HG03469 (cell line): Measurements from ENCODE around the gene DTWD2.

Experiments
- ATAC-seq: cut with Tn5 transposase; IDR thresholded peaks from one replicate; pipeline ENCODE4 v1.9.1; 2021; ENCODE audit warnings: mild to moderate bottlenecking, moderate library complexity, moderate number of reproducible peaks; ENCODE audit not compliant: unreplicated experiment

The DTWD2 gene

GRCh38 chr5:118987988-118988865 lies at the start of gene DTWD2:
DTWD2 (minus strand) TSS chr5:118988547; CDS start chr5:118988511, 36 bp downstream.
- peak; percentile 87 for ATAC-seq

- no peak for ATAC-seq
Measured at GRCh38 chr5:119037496-119038215, 49.3 kb upstream of the DTWD2 start.

GRCh38 chr5:119036101-119036762 lies 47.9 kb upstream of the DTWD2 start:
- no peak for ATAC-seq

DNA sequence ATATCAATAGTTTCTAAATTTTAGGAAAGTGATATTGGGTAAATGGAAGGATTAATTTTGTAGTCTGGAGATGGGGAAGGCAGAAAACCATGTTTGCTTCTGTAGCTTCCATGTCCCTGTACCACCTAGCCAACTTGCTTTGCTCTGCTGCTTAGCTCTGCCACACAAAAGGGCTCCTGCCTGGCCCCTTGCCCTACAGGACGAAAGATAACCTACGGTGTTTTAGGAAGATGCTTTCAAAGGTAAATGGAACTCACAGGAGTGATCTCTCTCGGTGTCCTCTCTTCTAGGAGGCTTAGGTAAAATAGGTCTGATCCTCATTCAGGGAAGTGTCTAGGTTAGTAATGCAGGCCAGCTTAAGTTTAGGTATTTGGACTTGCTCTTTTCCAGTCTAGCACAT lies 44.8 kb upstream of the DTWD2 start:
- ATAC-seq = no peak

DNA sequence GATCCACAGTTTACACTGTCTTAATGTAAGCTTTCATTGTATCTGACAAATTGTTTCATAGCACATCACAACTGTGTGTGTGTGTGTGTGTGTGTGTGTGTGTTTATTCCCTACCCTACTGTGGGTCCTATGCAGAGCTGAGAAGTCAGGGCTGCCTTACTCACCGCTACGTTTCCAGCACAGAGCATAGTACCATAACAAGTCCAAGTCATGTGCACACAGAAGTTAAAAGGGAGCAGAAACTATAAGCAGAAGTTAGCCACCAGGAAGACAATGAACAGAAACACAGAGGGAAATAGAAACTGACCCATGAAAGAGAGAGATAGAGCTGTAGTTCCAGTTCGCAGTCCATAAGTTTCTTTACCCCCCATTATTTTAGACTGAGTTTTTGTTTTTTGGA lies 44.3 kb upstream of the DTWD2 start:
- no peak for ATAC-seq

DNA sequence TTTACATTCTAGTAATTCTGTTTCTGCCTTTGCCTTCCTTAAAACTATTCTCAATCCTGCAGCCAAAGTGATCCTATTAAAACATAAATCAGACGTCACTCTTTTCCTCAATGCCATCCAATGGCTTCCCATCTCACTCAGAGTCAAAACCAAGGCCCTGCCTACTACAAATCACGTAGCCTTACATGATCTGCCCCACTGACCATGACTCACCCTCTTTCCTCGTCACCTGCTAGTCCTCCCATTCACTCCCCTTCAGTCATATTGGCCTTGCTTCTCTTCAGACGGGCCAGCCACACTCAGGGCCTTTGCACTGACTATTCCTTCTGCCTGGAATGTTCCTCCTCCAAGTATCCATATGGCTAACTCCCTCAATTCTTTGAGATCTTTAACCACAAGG lies 43.6 kb upstream of the DTWD2 start:
- peak; percentile 32 for ATAC-seq

DNA sequence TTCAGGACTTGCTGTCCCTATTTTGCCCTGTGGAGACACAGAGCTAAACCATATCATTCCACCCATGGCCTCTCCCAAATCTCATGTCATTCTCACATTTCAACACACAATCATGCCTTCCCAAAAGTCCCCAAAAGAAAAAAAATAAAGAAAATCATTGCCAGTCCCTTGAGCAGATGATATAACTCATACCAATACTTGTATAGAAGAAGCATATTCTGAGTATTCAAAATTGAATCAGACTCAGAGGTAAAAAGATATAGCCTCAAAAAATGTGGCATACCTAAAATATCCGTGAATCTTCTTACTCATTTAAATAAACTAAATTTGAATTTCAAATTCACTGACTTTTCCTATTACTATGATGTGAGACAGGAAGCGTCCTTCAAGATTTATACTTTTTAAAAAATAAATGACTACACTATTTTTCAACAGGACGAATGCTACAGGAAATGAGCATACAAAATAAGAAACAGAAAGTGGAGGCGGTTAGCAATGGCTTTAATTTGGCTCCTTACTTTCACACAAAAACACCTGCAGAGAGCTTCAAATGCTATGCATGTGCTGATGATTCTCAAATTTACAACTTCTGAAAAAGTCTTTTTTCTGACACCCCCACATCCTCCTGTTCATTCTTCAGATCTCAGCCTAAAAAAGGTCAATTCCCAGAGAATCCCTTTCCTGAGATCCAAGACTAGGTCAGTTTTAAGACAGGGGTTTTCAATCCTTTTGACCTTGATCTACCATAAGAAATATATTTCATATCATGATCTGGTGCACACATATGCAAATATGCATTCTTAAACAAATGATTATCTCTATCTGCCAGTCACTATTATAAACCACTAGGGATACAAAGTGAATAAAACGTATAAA lies 42.9 kb upstream of the DTWD2 start:
- peak; percentile 50 for ATAC-seq

- ATAC-seq = no peak
Measured at GRCh38 chr5:119028575-119028974, 40.2 kb upstream of the DTWD2 start.

DNA sequence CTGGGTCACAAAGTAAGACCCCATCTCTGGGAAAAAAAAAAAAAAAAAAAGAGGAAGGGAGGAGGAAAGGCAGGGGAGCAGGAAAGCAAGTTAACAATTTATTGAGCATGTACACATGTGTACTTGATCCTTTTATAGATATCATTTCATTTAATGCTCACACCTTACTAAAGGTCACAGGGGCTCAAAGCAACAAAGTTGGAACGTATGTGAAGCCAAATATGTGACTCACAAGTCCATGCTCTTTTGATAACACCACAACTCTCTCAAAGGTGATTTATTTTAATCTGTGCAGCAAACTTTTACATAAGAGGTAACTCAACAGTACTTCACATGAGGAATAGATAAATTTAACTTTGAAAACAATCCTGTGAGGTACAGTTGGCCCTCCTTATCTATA lies 34.4 kb upstream of the DTWD2 start:
- ATAC-seq = no peak

GRCh38 chr5:119022017-119022745 lies 33.8 kb upstream of the DTWD2 start:
- ATAC-seq = peak; percentile 61

- ATAC-seq = no peak
Measured at GRCh38 chr5:119021149-119021732, 32.9 kb upstream of the DTWD2 start.

- ATAC-seq = no peak
Measured at GRCh38 chr5:119019949-119020348, 31.6 kb upstream of the DTWD2 start.

GRCh38 chr5:119019501-119019900 lies 31.2 kb upstream of the DTWD2 start:
- no peak for ATAC-seq

DNA sequence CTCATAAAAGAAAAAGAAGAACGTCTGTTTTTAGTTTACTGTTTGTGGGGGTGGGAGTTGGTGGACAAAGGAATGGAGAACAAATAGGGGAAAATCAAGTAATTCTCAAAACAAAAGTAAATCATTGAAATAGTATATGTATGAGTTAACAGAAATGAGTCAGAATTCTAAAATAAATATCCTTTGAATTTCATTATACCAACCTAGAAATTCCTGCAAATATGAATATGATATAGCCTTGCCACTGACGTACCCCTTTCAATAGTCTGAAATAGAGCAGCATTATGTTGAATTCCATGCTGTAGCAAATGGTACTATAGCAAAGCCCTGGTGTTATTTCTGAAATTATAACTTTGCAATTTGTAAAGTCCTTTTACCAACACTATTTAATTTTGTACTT lies 29.6 kb upstream of the DTWD2 start:
- ATAC-seq = no peak

GRCh38 chr5:119016125-119016774 lies 27.9 kb upstream of the DTWD2 start:
- peak; percentile 91 for ATAC-seq

- no peak for ATAC-seq
Measured at GRCh38 chr5:119011186-119011585, 22.8 kb upstream of the DTWD2 start.

- ATAC-seq = no peak
Measured at GRCh38 chr5:119010206-119010605, 21.9 kb upstream of the DTWD2 start.

- ATAC-seq = no peak
Measured at GRCh38 chr5:119009131-119009530, 20.8 kb upstream of the DTWD2 start.

DNA sequence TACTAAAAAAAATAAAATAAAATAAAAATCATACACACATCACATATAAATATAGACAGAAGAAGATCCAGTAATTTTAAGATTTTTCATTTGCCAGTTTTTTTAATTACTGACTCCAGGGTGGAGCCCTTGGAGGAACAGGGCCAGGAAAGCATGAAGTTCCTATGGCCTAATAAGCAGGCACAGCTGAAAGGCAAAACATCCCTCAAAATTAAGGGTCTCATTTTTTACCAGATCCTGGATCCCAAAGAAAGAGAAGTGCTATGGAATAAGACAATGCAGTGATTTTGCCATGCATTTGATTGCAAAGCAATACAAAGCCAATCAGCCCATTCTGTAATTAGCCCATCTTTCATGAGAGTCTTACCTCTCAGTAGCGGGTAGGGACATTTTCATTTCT lies 11.3 kb upstream of the DTWD2 start:
- ATAC-seq = no peak
